Hepatocyte (in vitro differentiated cells): ENCODE results near the gene TSPAN13.

Experiments
- CTCF ChIP-seq: fragments of 200-600 bp; sonication (generic); IDR thresholded peaks from 2 replicates; pipeline ENCODE4 v1.5.1; 2016; ENCODE audit warnings: antibody characterized with exemption, mild to moderate bottlenecking; ENCODE audit not compliant: poor library complexity
- EZH2 ChIP-seq: fragments of 200-600 bp; sonication (generic); IDR thresholded peaks from 2 replicates; pipeline ENCODE4 v1.6.1; 2016; ENCODE audit warnings: antibody characterized with exemption, mild to moderate bottlenecking, borderline replicate concordance

- TF ChIP-seq CTCF (no peak), EZH2 (no peak)
These were observed 32.3 kb downstream of the TSPAN13 start for GRCh38 chr7:16785846-16786245.
